CD1c-positive myeloid dendritic cell (primary cell): Measurements from ENCODE around the gene CD6.
"Not testable (repeated sequence)": the region's sequence is repeated elsewhere in the genome, so short reads cannot be mapped to it uniquely, and the experiment has no call there.

ENCODE experiments used
- DNase-seq: peaks from one replicate; pipeline ENCODE4 v3.0.0-alpha.2; 2016; ENCODE audit errors: extremely low spot score

The CD6 gene

GRCh38 chr11:60953781-60954180 is 17.7 kb upstream of the CD6 start:
- peak; percentile 94 for DNase-seq

- DNase-seq = peak; percentile 94
Observed at GRCh38 chr11:60954421-60954820, 17.1 kb upstream of the CD6 start.

- peak; percentile 90 for DNase-seq
Observed at GRCh38 chr11:60955571-60955970, 15.9 kb upstream of the CD6 start.

- DNase-seq = no peak
Observed at GRCh38 chr11:60957188-60957587, 14.3 kb upstream of the CD6 start.

- DNase-seq = no peak
Observed at GRCh38 chr11:60959431-60959830, 12.0 kb upstream of the CD6 start.

GRCh38 chr11:60960405-60960804 is 11.1 kb upstream of the CD6 start:
- no peak for DNase-seq

GRCh38 chr11:60964801-60965200 is 6.7 kb upstream of the CD6 start:
- no peak for DNase-seq

- peak; percentile 64 for DNase-seq
Observed at GRCh38 chr11:60966890-60967289, 4.6 kb upstream of the CD6 start.

GRCh38 chr11:60968223-60968622 is 3.3 kb upstream of the CD6 start:
- no peak for DNase-seq

- peak; percentile 74 for DNase-seq
Observed at GRCh38 chr11:60970369-60970774, 1.1 kb upstream of the CD6 start.

GRCh38 chr11:60970890-60971289 is 590 bp upstream of the CD6 start:
- DNase-seq = no peak

GRCh38 chr11:60972182-60973030 is 926 bp downstream of the CD6 start:
- DNase-seq = no peak

- DNase-seq = no peak
Observed at GRCh38 chr11:60973699-60974098, 2.2 kb downstream of the CD6 start.

- DNase-seq = not testable (repeated sequence)
Observed at GRCh38 chr11:60974316-60974715, 2.8 kb downstream of the CD6 start.

GRCh38 chr11:60974726-60975125 is 3.2 kb downstream of the CD6 start:
- DNase-seq = no peak

GRCh38 chr11:60977224-60977623 is 5.7 kb downstream of the CD6 start:
- DNase-seq = no peak

- no peak for DNase-seq
Observed at GRCh38 chr11:60977836-60978235, 6.4 kb downstream of the CD6 start.

- DNase-seq = peak; percentile 85
Observed at GRCh38 chr11:60978546-60979380, 7.3 kb downstream of the CD6 start.

GRCh38 chr11:60981515-60981914 is 10.0 kb downstream of the CD6 start:
- no peak for DNase-seq

- DNase-seq = no peak
Observed at GRCh38 chr11:60982184-60982583, 10.7 kb downstream of the CD6 start.

GRCh38 chr11:60984149-60984548 is 12.7 kb downstream of the CD6 start:
- DNase-seq = no peak

- no peak for DNase-seq
Observed at GRCh38 chr11:60984636-60985035, 13.2 kb downstream of the CD6 start.

- no peak for DNase-seq
Observed at GRCh38 chr11:60985501-60985900, 14.0 kb downstream of the CD6 start.
